Activated CD8-positive, alpha-beta memory T cell treated with anti-CD3 and anti-CD28 coated beads for 36 hours (primary cell): ENCODE measurements around the gene BMX. TPM values are rescaled to one million over a fixed set of nuclear protein-coding genes. Genes with fewer than 3 reads are reported as not detected.

Experiments used
- total RNA-seq, 2 experiments: library from RNA; stranded (reverse); gene quantifications; one replicate each; pipeline ENCODE4 v1.2.3, GENCODE V29; 2021

Gene BMX
- total RNA-seq, 2 experiments from 2014 or later: not detected

Other genes with a start within 250 kb of the BMX start
- under 1 TPM in 1 of 2 experiments, not detected in 1; 0.23 TPM for gene ASB9, start 230.7 kb upstream of the BMX start, total RNA-seq
- not detected for gene ASB11, start 185.2 kb upstream of the BMX start, total RNA-seq
- gene PIGA, start 165.3 kb upstream of the BMX start, total RNA-seq: 10 to 100 TPM; 31.0 to 31.5 TPM
- not detected for gene VEGFD, start 116.4 kb upstream of the BMX start, total RNA-seq
- gene PIR, start 7.5 kb upstream of the BMX start, total RNA-seq: 1 to 10 TPM; 1.7 to 2.1 TPM
- gene ACE2, start 100.2 kb downstream of the BMX start, total RNA-seq: not detected
- gene CLTRN, start 164.0 kb downstream of the BMX start, total RNA-seq: under 1 TPM; 0.42 to 0.67 TPM
- gene CA5B, start 237.5 kb downstream of the BMX start, total RNA-seq: 1 to 10 TPM; 6.0 to 7.3 TPM